HG02970 (cell line): Measurements from ENCODE around the gene NUP153.

Experiments
- ATAC-seq: cut with Tn5 transposase; IDR thresholded peaks from one replicate; pipeline ENCODE4 v1.9.1; 2021; ENCODE audit warnings: mild to moderate bottlenecking, moderate library complexity, moderate number of reproducible peaks; ENCODE audit not compliant: unreplicated experiment, low FRiP score

NUP153 gene

GRCh38 chr6:17577059-17577458 lies 129.7 kb downstream of the NUP153 start:
- no peak for ATAC-seq

DNA sequence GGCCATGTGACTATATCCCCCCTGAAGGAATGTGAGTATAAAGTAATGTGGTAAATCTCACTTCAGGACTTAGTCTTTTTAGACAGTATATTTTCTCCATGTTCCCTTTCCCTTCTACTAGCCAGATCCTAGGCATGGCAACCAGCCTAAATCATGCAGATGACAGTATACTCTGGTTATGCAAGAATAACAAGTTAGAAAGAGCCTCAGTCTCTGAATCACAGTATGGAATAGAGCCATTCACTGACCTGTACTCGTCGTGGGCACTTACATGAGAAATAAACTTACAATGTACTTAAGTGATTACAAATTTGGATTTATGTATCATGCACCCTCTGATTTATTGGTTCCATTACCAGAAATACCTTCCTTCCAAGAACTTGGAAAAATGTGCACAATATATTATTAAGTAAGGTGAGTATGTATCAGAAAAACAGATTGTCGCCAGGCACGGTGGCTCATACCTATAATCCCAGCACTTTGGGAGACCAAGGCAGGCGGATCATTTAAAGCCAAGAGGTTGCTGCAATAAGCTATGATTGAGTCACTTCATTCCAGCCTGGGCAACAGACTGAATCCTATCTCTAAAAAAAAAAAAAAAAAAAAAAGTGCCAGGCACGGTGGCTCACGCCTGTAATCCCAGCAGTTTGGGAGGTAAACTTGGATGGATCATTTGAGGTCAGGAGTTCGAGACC lies 131.7 kb downstream of the NUP153 start:
- no peak for ATAC-seq

GRCh38 chr6:17565399-17565798 lies 141.3 kb downstream of the NUP153 start:
- ATAC-seq = no peak
